HG02970 (cell line): ENCODE measurements around the gene SDS.

ENCODE experiments used
- ATAC-seq: cut with Tn5 transposase; IDR thresholded peaks from one replicate; pipeline ENCODE4 v1.9.1; 2021; ENCODE audit warnings: mild to moderate bottlenecking, moderate library complexity, moderate number of reproducible peaks; ENCODE audit not compliant: unreplicated experiment, low FRiP score

Gene SDS

GRCh38 chr12:113427882-113428281 lies 24.2 kb upstream of the SDS start:
- no peak for ATAC-seq

GRCh38 chr12:113425960-113426453 lies 22.3 kb upstream of the SDS start:
- no peak for ATAC-seq

- ATAC-seq = no peak
Observed at GRCh38 chr12:113424915-113425823, 21.5 kb upstream of the SDS start.

GRCh38 chr12:113424456-113424855 lies 20.8 kb upstream of the SDS start:
- no peak for ATAC-seq

- no peak for ATAC-seq
Observed at GRCh38 chr12:113422886-113423669, 19.4 kb upstream of the SDS start.

- ATAC-seq = peak; percentile 67
Observed at GRCh38 chr12:113422030-113422885, 18.6 kb upstream of the SDS start, which contains the start of gene SDSL. TSS of gene SDSL (plus strand) at chr12:113422380. CDS start at chr12:113427983, 5,603 bp downstream.

- ATAC-seq = no peak
Observed at GRCh38 chr12:113420996-113421595, 17.4 kb upstream of the SDS start.

GRCh38 chr12:113418213-113418879 lies 14.7 kb upstream of the SDS start:
- no peak for ATAC-seq

GRCh38 chr12:113416091-113416754 lies 12.5 kb upstream of the SDS start:
- no peak for ATAC-seq

GRCh38 chr12:113414519-113415038 lies 10.9 kb upstream of the SDS start:
- no peak for ATAC-seq

GRCh38 chr12:113413488-113413939 lies 9.8 kb upstream of the SDS start:
- ATAC-seq = no peak

- no peak for ATAC-seq
Observed at GRCh38 chr12:113409462-113410124, 5.9 kb upstream of the SDS start.

GRCh38 chr12:113408756-113409298 lies 5.1 kb upstream of the SDS start:
- ATAC-seq = no peak

GRCh38 chr12:113407931-113408600 lies 4.4 kb upstream of the SDS start:
- ATAC-seq = no peak

- ATAC-seq = no peak
Observed at GRCh38 chr12:113405694-113406093, 2.0 kb upstream of the SDS start.

- no peak for ATAC-seq
Observed at GRCh38 chr12:113402586-113403260, 964 bp downstream of the SDS start.
